ENCODE measurements around the gene TREH.

TREH gene

DNA sequence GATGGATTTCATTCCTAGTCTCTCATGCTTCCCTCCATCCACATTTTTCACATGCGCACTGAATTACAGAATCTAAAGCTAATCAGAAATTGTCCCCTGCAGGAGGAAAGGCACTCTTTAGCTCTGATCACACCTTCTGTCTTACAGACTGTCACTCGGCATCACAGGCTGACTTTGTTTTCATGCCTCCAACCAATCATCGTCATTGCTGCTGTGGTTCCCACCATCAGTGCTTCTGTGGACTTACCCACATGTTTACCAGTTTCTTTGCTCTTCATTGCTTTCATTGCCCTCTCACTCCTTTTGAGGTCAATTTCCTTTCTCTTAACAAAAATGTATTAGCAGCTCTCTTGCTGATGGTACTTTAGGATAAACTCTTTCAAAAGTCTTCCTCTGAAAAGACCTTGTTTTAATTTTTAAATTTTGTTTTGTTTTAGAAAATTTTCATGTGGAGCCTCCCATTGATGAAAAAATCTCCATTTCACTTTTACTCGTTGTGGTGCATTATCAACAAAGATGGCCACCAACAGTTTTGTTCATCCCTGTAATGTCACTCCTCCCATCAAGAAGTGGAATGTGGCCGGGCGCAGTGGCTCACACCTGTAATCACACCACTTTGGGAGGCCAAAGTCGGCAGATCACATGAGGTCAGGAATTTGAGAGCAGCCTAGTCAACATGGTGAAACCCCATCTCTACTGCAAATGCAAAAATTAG, 20.2 kb upstream of the TREH start:
- DNase-seq (ENCODE audit: low read depth), result no peak

DNA sequence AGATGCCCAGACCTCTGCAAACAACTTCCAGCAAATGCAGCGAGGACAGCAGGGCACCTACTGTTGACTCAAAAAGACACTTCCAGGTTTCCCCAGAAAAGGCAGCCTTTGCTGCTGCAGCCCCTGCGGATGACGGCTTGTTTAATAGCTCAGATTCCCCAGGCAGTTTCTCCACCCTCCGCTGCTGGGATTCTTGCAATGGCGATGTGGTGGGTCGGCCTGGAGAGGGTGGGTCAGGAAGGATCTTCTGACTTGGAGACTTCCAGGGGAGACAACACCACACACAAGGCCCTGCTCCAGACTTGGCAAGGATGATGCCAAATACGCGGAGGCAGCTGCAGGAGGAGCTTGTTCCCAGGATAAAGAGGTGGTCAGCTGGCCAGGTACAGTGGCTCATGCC, 17.9 kb upstream of the TREH start:
- TF ChIP-seq, protein P1, sequence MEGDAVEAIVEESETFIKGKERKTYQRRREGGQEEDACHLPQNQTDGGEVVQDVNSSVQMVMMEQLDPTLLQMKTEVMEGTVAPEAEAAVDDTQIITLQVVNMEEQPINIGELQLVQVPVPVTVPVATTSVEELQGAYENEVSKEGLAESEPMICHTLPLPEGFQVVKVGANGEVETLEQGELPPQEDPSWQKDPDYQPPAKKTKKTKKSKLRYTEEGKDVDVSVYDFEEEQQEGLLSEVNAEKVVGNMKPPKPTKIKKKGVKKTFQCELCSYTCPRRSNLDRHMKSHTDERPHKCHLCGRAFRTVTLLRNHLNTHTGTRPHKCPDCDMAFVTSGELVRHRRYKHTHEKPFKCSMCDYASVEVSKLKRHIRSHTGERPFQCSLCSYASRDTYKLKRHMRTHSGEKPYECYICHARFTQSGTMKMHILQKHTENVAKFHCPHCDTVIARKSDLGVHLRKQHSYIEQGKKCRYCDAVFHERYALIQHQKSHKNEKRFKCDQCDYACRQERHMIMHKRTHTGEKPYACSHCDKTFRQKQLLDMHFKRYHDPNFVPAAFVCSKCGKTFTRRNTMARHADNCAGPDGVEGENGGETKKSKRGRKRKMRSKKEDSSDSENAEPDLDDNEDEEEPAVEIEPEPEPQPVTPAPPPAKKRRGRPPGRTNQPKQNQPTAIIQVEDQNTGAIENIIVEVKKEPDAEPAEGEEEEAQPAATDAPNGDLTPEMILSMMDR (IDR thresholded peaks at IDR 0.05; ENCODE audit: insufficient read depth, low read depth, low read length, missing control alignments), result no peak
- no peak for DNase-seq (ENCODE audit: low read depth)
- no peak overlapping the region for H3K4me3 ChIP-seq (ENCODE audit: low read length)

More for the DNA sequence above, 20.2 kb upstream of the TREH start:
- TF ChIP-seq, protein P1 (IDR thresholded peaks at IDR 0.05; ENCODE audit: insufficient read depth, low read depth, low read length, missing control alignments), result no peak
- no peak overlapping the region for H3K4me3 ChIP-seq (ENCODE audit: low read length)

DNA sequence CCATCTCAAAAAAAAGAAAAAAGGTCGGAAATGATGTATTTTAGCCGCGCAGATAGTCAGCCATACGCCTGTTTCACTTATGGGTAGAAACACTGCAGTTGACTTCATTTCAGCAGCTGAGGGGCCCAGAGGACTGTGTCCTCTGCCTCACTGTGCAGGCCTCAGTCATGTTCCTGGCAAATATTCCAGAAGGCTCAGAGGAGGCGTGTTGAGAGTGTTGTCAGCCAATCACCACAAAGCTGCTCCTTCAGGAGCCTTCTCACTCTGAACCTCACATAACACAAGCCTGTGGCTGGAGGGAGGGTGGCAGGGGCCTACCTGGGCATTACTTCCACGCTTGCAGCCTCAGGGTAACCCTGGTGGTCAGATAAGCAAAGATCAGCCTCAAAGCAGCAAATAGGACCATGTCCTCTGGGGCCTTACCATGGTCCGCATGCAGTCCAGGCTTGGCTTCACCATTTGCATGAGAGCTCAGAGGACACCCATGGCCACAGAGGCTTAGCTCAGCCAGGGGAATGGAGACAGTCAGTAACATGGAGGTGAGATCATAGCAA, 17.3 kb upstream of the TREH start:
- DNase-seq (ENCODE audit: low read depth), result no peak
- no peak overlapping the region for H3K4me3 ChIP-seq (ENCODE audit: low read length)
- TF ChIP-seq, protein P1 (IDR thresholded peaks at IDR 0.05; ENCODE audit: insufficient read depth, low read depth, low read length, missing control alignments), result no peak

DNA sequence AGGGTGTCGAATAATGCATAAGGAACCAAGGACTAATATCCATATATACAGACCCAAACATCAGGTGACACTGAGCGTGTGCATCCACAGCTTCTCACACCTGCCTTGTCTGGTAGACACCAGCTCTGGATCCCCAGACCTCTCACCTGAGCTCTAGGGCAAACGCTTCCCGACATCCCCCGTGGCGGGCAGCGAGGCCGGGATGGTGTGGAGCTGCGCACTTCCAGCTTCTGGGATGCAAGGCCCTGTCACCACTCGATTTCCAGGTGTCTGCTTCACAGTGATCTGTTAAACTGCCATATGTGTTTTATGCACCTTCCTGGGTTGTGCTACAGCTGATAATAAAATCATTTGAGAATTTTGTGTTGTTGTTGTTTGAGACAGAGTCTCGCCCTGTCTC, 15.3 kb upstream of the TREH start:
- TF ChIP-seq, protein P1 (IDR thresholded peaks at IDR 0.05; ENCODE audit: insufficient read depth, low read depth, low read length, missing control alignments), result no peak
- DNase-seq (ENCODE audit: low read depth), result no peak
- H3K4me3 ChIP-seq (ENCODE audit: low read length), result no peak overlapping the region

DNA sequence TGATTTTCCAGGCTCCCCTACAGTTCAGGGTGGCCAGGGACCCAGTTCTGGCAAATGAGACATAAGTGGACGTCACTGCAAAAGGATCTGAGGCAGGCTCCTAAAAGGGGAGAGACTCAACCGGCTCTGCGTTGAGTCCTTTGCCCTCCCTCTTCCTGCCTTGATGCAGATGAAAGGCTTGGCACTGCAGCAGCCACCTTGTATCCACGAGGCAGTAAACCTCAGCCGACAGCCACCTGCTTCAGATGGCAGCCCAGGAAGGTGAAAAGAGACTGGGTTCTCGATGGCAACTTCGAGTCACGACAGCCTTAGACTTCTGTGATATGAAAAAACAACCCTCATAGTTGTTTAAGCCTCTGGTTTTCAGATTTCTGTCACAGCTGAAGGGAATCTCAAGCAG, 14.7 kb upstream of the TREH start:
- TF ChIP-seq, protein P1 (IDR thresholded peaks at IDR 0.05; ENCODE audit: insufficient read depth, low read depth, low read length, missing control alignments), result no peak
- DNase-seq (ENCODE audit: low read depth), result no peak
- H3K4me3 ChIP-seq (ENCODE audit: low read length), result no peak overlapping the region

- TF ChIP-seq, protein P1 (IDR thresholded peaks at IDR 0.05; ENCODE audit: insufficient read depth, low read depth, low read length, missing control alignments), result no peak
- peak; percentile 97 for DNase-seq (ENCODE audit: low read depth)
- no peak overlapping the region for H3K4me3 ChIP-seq (ENCODE audit: low read length)
These were observed 12.7 kb upstream of the TREH start for GRCh38 chr11:118691926-118692830.
